GM18520 (cell line): ENCODE data around the gene LTA4H.

ENCODE experiments used
- ATAC-seq: cut with Tn5 transposase; IDR thresholded peaks from one replicate; pipeline ENCODE4 v1.9.1; 2021; ENCODE audit not compliant: unreplicated experiment

LTA4H gene

DNA sequence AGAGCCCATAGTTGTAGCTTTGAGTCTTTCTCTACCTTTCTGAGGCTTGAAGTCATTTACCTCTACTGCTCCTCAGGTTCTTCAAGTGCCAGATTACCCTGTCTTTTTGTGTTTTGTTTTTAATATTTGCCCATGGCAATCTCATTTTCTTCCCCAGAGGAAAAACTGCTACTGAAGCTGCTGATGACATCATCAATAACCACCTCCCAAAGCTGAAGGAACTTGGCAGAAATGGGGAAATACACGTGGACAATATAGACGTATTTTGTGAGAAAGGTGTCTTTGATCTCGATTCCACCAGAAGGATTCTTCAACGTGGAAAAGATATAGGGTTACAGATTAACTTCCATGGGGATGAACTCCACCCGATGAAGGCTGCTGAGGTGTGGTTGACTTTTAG, 75.1 kb downstream of the LTA4H start:
- no peak for ATAC-seq

DNA sequence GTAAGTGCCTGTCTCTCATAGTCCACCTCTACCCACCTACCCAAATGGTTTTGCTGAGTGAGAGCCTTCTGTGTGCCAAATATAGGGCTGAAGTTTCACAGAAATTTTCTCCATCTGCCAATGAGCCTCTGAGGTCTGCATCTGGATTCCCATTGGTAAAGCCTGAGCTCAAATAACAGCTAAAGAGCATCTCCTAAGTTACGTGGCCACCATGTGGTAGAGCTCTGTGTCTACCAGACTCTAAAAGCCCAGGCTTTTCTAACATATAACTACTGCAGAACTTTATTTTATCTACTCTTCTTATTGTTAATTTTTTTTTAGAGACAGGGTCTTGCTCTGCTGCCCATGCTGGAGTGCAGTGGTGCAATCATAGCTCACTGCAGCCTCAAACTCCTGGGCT, 76.3 kb downstream of the LTA4H start:
- ATAC-seq = no peak

DNA sequence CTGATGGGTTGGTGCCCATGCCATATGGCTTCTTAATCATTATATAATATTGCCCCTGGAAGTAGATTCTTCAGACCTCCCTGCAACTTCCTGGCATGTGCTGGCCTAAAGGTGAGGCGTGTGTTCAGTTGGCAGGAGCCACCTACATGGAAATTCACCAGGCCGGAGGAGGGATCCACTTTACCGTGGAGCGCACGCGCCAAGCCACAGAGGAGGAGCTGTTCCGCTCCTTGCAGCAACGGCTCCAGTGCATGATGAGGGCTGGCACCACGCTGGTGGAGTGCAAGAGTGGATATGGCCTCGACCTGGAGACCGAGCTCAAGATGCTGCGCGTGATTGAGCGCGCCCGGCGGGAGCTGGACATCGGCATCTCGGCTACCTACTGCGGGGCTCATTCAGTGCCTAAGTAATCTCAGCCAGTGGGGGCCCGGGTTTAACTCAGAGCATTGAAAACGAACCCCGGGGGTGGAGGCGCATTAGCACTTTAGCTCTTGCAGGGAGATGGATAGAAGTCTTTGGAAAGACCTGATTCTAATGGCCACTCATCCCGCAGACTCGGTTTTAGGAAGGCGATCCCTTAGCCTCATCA, 78.7 kb downstream of the LTA4H start:
- no peak for ATAC-seq

DNA sequence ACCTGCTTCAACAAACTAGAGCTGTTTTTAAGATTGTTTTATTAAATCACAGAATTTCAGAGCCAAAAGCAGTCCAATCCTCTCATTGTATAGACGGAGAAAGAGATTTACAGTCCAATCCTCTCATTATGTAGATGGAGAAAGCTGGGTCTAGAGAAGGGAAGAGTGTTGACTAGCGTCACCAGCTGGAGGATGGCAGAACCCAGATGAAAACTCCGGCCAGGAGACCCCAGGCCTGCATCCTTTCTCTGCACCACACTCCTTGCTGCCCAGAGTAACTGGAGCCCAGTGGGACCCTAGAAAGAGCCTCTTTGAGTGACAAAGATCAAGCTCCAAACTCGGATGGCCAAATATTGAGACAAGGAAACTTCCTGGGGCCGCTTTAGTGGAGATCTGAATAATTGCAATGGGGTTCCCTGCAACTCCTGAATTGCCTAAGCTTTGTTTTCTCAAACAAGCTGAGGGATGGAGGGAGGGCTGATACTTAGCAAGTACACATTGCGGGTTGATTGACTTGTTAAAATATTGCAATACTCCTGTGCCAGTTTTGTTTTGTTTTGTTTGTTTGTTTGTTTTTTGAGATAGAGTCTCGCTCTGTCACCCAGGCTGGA, 79.7 kb downstream of the LTA4H start:
- no peak for ATAC-seq

DNA sequence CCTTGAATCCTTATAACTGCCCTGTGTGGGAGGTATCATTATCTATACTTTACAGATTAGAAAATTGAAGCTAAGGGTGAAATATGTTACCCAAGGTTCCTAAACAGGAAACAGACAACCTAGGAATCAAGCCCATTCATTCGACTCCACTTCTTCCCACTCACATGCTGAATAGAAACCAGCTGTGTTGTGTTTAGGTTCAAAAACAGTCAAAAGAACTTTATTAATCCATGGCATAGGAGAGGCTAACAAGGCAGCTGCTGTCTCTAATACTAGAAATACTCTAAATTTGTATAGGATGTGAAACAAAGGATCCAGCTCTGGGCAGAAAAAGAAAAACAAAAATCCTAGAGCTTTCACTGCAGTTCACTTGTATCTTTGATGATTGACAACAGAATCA, 82.4 kb downstream of the LTA4H start:
- no peak for ATAC-seq

DNA sequence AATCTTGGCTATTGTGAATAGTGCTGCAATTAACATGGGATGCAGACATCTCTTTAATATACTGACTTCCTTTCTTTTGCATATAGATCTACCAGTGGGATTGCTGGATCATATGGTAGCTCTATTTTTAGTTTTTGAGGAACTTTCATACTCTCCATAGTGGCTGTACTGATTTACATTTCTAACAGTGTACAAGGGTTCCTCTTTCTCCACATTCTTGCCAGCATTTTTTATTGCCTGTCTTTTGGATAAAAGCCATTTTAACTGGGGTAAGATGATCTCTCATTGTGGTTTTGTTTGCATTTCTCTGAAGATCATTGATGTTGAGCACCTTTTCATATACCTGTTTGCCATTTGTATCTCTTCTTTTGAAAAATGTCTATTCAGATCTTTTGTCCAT, 83.9 kb downstream of the LTA4H start:
- ATAC-seq = no peak
